Measurements from ENCODE around the gene TMC7. TPM values are rescaled to one million over a fixed set of nuclear protein-coding genes. Genes with fewer than 3 reads are reported as not detected.

TMC7 gene
- total and polyA plus RNA-seq, 4 donors, result 0.06 to 0.42 (median 0.09) TPM

DNA sequence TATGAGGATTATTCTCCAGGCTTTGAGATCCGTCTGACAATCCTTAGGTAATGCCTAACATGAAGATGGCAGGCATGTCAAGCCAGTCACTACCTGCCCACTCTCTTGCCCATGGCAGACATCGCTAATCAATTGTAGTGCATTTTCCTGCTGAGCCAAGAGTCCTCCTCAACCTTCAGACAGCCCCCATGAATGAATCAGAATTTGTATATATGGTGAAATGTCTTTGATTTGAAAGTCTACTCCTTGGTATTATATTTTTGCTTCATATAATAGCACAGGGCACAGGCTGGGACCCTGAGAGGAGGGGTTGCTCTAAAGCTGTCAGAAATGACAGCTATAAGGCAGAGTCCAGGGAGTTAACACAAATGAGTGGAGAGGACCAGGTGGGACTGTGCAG, 56.7 kb downstream of the TMC7 start (continued):
- TF ChIP-seq, protein P1, sequence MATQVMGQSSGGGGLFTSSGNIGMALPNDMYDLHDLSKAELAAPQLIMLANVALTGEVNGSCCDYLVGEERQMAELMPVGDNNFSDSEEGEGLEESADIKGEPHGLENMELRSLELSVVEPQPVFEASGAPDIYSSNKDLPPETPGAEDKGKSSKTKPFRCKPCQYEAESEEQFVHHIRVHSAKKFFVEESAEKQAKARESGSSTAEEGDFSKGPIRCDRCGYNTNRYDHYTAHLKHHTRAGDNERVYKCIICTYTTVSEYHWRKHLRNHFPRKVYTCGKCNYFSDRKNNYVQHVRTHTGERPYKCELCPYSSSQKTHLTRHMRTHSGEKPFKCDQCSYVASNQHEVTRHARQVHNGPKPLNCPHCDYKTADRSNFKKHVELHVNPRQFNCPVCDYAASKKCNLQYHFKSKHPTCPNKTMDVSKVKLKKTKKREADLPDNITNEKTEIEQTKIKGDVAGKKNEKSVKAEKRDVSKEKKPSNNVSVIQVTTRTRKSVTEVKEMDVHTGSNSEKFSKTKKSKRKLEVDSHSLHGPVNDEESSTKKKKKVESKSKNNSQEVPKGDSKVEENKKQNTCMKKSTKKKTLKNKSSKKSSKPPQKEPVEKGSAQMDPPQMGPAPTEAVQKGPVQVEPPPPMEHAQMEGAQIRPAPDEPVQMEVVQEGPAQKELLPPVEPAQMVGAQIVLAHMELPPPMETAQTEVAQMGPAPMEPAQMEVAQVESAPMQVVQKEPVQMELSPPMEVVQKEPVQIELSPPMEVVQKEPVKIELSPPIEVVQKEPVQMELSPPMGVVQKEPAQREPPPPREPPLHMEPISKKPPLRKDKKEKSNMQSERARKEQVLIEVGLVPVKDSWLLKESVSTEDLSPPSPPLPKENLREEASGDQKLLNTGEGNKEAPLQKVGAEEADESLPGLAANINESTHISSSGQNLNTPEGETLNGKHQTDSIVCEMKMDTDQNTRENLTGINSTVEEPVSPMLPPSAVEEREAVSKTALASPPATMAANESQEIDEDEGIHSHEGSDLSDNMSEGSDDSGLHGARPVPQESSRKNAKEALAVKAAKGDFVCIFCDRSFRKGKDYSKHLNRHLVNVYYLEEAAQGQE (IDR thresholded peaks at IDR 0.05), result no peak
- TF ChIP-seq RXRA (IDR thresholded peaks at IDR 0.05), result no peak

DNA sequence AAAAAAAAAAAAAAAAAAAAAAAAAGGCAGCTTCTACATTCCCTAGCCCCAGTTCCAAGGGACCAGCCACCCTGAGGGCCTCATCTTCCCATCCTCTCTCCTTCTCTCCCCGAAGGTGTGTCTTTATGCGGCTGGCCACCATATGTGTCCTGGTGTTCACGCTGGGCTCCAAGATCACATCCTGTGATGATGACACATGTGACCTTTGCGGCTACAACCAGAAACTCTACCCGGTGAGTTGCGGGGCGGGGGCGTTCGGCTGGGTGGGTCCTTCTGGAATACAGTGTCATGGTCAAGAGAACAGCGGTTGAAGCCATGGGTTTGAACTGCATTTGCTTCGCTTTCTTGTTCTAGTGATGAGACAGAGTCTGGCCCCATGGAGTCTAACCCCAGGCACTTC, 61.0 kb downstream of the TMC7 start:
- DNase-seq (ENCODE audit: low spot score), result no peak
- WGBS, result 92% methylated on average over 11 of the region's 11 CpGs

More for the DNA sequence above, 61.0 kb downstream of the TMC7 start:
- no peaks in the 10 kb centered on the region for H3K36me3 ChIP-seq (ENCODE audit: control insufficient read depth in 4 of 4, insufficient read depth in 3 of 4, low read depth in 1 of 4, low read length in 3 of 4)
- H3K27ac ChIP-seq (ENCODE audit: low read depth in 1 of 2, low read length in 2 of 2), result no peak overlapping the region
- no peaks in the 10 kb centered on the region for H3K4me1 ChIP-seq (ENCODE audit: control insufficient read depth in 4 of 4, insufficient read depth in 4 of 4, low read length in 3 of 4)
- no peak overlapping the region for H3K9ac ChIP-seq (ENCODE audit: low read depth in 1 of 2, low read length in 2 of 2)
- no peaks in the 10 kb centered on the region for H3K9me3 ChIP-seq (ENCODE audit: control insufficient read depth in 4 of 4, low read length in 3 of 4)
- H3K4me3 ChIP-seq (ENCODE audit: low read depth in 1 of 3, low read length in 3 of 3), result no peak overlapping the region
- H3K27me3 ChIP-seq (ENCODE audit: control insufficient read depth in 4 of 4, insufficient read depth in 4 of 4, low read length in 3 of 4), result no peaks in the 10 kb centered on the region
- no peak for TF ChIP-seq RXRA (IDR thresholded peaks at IDR 0.05)
- TF ChIP-seq NR2F2 (IDR thresholded peaks at IDR 0.05), result no peak
- no peak for TF ChIP-seq YY1 (IDR thresholded peaks at IDR 0.05)
- TF ChIP-seq, protein P2, sequence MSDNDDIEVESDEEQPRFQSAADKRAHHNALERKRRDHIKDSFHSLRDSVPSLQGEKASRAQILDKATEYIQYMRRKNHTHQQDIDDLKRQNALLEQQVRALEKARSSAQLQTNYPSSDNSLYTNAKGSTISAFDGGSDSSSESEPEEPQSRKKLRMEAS (IDR thresholded peaks at IDR 0.05), result no peak
- TF ChIP-seq EGR1 (IDR thresholded peaks at IDR 0.05; ENCODE audit: low read depth in 2 of 2), result no peak
- no peak for TF ChIP-seq TAF1 (conservative IDR thresholded peaks at IDR 0.05)
- TF ChIP-seq FOXA2 (IDR thresholded peaks at IDR 0.05), result no peak
- no peak for TF ChIP-seq JUND (IDR thresholded peaks at IDR 0.05)
- no peak for TF ChIP-seq SP1 (IDR thresholded peaks at IDR 0.05)
- TF ChIP-seq, protein P3, sequence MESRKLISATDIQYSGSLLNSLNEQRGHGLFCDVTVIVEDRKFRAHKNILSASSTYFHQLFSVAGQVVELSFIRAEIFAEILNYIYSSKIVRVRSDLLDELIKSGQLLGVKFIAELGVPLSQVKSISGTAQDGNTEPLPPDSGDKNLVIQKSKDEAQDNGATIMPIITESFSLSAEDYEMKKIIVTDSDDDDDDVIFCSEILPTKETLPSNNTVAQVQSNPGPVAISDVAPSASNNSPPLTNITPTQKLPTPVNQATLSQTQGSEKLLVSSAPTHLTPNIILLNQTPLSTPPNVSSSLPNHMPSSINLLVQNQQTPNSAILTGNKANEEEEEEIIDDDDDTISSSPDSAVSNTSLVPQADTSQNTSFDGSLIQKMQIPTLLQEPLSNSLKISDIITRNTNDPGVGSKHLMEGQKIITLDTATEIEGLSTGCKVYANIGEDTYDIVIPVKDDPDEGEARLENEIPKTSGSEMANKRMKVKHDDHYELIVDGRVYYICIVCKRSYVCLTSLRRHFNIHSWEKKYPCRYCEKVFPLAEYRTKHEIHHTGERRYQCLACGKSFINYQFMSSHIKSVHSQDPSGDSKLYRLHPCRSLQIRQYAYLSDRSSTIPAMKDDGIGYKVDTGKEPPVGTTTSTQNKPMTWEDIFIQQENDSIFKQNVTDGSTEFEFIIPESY (IDR thresholded peaks at IDR 0.05), result no peak
- no peak for TF ChIP-seq RAD21 (IDR thresholded peaks at IDR 0.05)
- no peak for TF ChIP-seq ATF3 (IDR thresholded peaks at IDR 0.05)
- TF ChIP-seq GABPA (IDR thresholded peaks at IDR 0.05 in 1 of 2, conservative IDR thresholded peaks at IDR 0.05 in 1 of 2), result no peak
- TF ChIP-seq HNF4G (IDR thresholded peaks at IDR 0.05), result no peak
- TF ChIP-seq, protein P1 (IDR thresholded peaks at IDR 0.05), result no peak
- TF ChIP-seq FOXA1 (IDR thresholded peaks at IDR 0.05), result no peak
- TF ChIP-seq, protein P4, sequence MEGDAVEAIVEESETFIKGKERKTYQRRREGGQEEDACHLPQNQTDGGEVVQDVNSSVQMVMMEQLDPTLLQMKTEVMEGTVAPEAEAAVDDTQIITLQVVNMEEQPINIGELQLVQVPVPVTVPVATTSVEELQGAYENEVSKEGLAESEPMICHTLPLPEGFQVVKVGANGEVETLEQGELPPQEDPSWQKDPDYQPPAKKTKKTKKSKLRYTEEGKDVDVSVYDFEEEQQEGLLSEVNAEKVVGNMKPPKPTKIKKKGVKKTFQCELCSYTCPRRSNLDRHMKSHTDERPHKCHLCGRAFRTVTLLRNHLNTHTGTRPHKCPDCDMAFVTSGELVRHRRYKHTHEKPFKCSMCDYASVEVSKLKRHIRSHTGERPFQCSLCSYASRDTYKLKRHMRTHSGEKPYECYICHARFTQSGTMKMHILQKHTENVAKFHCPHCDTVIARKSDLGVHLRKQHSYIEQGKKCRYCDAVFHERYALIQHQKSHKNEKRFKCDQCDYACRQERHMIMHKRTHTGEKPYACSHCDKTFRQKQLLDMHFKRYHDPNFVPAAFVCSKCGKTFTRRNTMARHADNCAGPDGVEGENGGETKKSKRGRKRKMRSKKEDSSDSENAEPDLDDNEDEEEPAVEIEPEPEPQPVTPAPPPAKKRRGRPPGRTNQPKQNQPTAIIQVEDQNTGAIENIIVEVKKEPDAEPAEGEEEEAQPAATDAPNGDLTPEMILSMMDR (IDR thresholded peaks at IDR 0.05; ENCODE audit: low read depth, low read length, missing input control), result no peak
- no peak for TF ChIP-seq HNF4A (conservative IDR thresholded peaks at IDR 0.05)

Data from liver (tissue), 9 donors.